ENCODE measurements around the gene CDC25C. TPM values are rescaled to one million over a fixed set of nuclear protein-coding genes. Genes with fewer than 3 reads are reported as not detected.
"Not testable (repeated sequence)": the region's sequence is repeated elsewhere in the genome, so short reads cannot be mapped to it uniquely, and the experiment has no call there.

Gene CDC25C
- total RNA-seq, 1 donor from 2014 or later, result 4.4 TPM

GRCh38 chr5:138275379-138275782, 56.2 kb downstream of the CDC25C start:
- peak; percentile 7 for DNase-seq

- DNase-seq, result peak; percentile 34
Observed at GRCh38 chr5:138274189-138274853, 57.3 kb downstream of the CDC25C start, which contains the start of gene GFRA3. GFRA3 (minus strand) TSS chr5:138274621; CDS start chr5:138274424, 197 bp downstream.

GRCh38 chr5:138273834-138274188, 57.8 kb downstream of the CDC25C start:
- DNase-seq, result no peak

- no peak for DNase-seq
Observed at GRCh38 chr5:138272681-138273080, 58.9 kb downstream of the CDC25C start.

GRCh38 chr5:138271281-138271680, 60.3 kb downstream of the CDC25C start:
- no peak for DNase-seq

GRCh38 chr5:138264183-138264582, 67.4 kb downstream of the CDC25C start:
- DNase-seq, result no peak

GRCh38 chr5:138263581-138263980, 68.0 kb downstream of the CDC25C start:
- no peak for DNase-seq

- DNase-seq, result no peak
Observed at GRCh38 chr5:138258704-138259292, 72.8 kb downstream of the CDC25C start.

- no peak for DNase-seq
Observed at GRCh38 chr5:138257583-138257982, 74.0 kb downstream of the CDC25C start.

GRCh38 chr5:138252944-138253343, 78.7 kb downstream of the CDC25C start:
- no peak for DNase-seq

GRCh38 chr5:138247800-138248199, 83.8 kb downstream of the CDC25C start:
- DNase-seq, result not testable (repeated sequence)

- DNase-seq, result no peak
Observed at GRCh38 chr5:138246822-138247221, 84.8 kb downstream of the CDC25C start.

- DNase-seq, result no peak
Observed at GRCh38 chr5:138246334-138246733, 85.3 kb downstream of the CDC25C start.

GRCh38 chr5:138245717-138246116, 85.9 kb downstream of the CDC25C start:
- DNase-seq, result no peak

- DNase-seq, result peak; percentile 44
Observed at GRCh38 chr5:138243794-138244193, 87.8 kb downstream of the CDC25C start.

GRCh38 chr5:138241688-138242571, 89.7 kb downstream of the CDC25C start:
- DNase-seq, result peak; percentile 32

GRCh38 chr5:138240650-138241385, 90.8 kb downstream of the CDC25C start:
- no peak for DNase-seq

GRCh38 chr5:138238034-138238433, 93.6 kb downstream of the CDC25C start:
- DNase-seq, result no peak

Measured in tongue (tissue), 2 donors.